Measurements from ENCODE around the gene MYH6. TPM values are rescaled to one million over a fixed set of nuclear protein-coding genes. Genes with fewer than 3 reads are reported as not detected.

The MYH6 gene
- total and polyA plus RNA-seq, 2 of the 13 experiments (the other 11 are each of a cell fraction or from before 2014, with no cell fraction given) = 0.01 TPM; not detected in 1

GRCh38 chr14:23435543-23436326 lies 27.7 kb upstream of the MYH6 start, which contains the start of gene MYH7 (continued):
- peak; percentile 15; the same call in 1 of the 2 replicates for TF ChIP-seq PHF20 (CRISPR knock-in tag; IDR thresholded peaks at IDR 0.05)
- TF ChIP-seq PAF1 (CRISPR knock-in tag; IDR thresholded peaks at IDR 0.05) = no peak
- TF ChIP-seq, protein P1, sequence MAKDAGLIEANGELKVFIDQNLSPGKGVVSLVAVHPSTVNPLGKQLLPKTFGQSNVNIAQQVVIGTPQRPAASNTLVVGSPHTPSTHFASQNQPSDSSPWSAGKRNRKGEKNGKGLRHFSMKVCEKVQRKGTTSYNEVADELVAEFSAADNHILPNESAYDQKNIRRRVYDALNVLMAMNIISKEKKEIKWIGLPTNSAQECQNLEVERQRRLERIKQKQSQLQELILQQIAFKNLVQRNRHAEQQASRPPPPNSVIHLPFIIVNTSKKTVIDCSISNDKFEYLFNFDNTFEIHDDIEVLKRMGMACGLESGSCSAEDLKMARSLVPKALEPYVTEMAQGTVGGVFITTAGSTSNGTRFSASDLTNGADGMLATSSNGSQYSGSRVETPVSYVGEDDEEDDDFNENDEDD (CRISPR knock-in tag; IDR thresholded peaks at IDR 0.05; ENCODE audit: borderline replicate concordance) = no peak
- 0 out of 2 replicates have a peak, but pooled peaks have one; percentile 51 for TF ChIP-seq ZSCAN25 (CRISPR knock-in tag; IDR thresholded peaks at IDR 0.05)
- TF ChIP-seq ZNF576 (CRISPR knock-in tag; IDR thresholded peaks at IDR 0.05) = no peak
- no peak for TF ChIP-seq ZNF264 (CRISPR knock-in tag; IDR thresholded peaks at IDR 0.05)
- TF ChIP-seq, protein P2, sequence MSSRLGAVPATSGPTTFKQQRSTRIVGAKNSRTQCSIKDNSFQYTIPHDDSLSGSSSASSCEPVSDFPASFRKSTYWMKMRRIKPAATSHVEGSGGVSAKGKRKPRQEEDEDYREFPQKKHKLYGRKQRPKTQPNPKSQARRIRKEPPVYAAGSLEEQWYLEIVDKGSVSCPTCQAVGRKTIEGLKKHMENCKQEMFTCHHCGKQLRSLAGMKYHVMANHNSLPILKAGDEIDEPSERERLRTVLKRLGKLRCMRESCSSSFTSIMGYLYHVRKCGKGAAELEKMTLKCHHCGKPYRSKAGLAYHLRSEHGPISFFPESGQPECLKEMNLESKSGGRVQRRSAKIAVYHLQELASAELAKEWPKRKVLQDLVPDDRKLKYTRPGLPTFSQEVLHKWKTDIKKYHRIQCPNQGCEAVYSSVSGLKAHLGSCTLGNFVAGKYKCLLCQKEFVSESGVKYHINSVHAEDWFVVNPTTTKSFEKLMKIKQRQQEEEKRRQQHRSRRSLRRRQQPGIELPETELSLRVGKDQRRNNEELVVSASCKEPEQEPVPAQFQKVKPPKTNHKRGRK (CRISPR knock-in tag; IDR thresholded peaks at IDR 0.05) = no peak
- no peak for TF ChIP-seq ZNF207 (IDR thresholded peaks at IDR 0.05; ENCODE audit: borderline replicate concordance)
- TF ChIP-seq CC2D1A (CRISPR knock-in tag; IDR thresholded peaks at IDR 0.05) = no peak
- TF ChIP-seq ZNF607 (CRISPR knock-in tag; IDR thresholded peaks at IDR 0.05; ENCODE audit: borderline replicate concordance) = no peak
- TF ChIP-seq PHF5A (CRISPR knock-in tag; IDR thresholded peaks at IDR 0.05; ENCODE audit: low read depth, unreplicated experiment) = no peak
- TF ChIP-seq MYC (CRISPR knock-in tag; IDR thresholded peaks at IDR 0.05; ENCODE audit: borderline replicate concordance) = peak; percentile 48; the same call in 1 of the 2 replicates
- TF ChIP-seq, protein P3, sequence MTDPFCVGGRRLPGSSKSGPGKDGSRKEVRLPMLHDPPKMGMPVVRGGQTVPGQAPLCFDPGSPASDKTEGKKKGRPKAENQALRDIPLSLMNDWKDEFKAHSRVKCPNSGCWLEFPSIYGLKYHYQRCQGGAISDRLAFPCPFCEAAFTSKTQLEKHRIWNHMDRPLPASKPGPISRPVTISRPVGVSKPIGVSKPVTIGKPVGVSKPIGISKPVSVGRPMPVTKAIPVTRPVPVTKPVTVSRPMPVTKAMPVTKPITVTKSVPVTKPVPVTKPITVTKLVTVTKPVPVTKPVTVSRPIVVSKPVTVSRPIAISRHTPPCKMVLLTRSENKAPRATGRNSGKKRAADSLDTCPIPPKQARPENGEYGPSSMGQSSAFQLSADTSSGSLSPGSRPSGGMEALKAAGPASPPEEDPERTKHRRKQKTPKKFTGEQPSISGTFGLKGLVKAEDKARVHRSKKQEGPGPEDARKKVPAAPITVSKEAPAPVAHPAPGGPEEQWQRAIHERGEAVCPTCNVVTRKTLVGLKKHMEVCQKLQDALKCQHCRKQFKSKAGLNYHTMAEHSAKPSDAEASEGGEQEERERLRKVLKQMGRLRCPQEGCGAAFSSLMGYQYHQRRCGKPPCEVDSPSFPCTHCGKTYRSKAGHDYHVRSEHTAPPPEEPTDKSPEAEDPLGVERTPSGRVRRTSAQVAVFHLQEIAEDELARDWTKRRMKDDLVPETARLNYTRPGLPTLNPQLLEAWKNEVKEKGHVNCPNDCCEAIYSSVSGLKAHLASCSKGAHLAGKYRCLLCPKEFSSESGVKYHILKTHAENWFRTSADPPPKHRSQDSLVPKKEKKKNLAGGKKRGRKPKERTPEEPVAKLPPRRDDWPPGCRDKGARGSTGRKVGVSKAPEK (CRISPR knock-in tag; IDR thresholded peaks at IDR 0.05; ENCODE audit: borderline replicate concordance) = 0 out of 2 replicates have a peak, but pooled peaks have one; percentile 2
- TF ChIP-seq ZBTB7B (CRISPR knock-in tag; IDR thresholded peaks at IDR 0.05) = peak; percentile 97
- no peak for TF ChIP-seq SMAD9 (CRISPR knock-in tag; IDR thresholded peaks at IDR 0.05)
- 0 out of 2 replicates have a peak, but pooled peaks have one; percentile 25 for TF ChIP-seq NCOA2 (CRISPR knock-in tag; IDR thresholded peaks at IDR 0.05)
- TF ChIP-seq ZFY (CRISPR knock-in tag; IDR thresholded peaks at IDR 0.05) = peak; percentile 51; the same call in 1 of the 2 replicates
- no peak for TF ChIP-seq ZNF546 (CRISPR knock-in tag; conservative IDR thresholded peaks at IDR 0.05)
- TF ChIP-seq, protein P4, sequence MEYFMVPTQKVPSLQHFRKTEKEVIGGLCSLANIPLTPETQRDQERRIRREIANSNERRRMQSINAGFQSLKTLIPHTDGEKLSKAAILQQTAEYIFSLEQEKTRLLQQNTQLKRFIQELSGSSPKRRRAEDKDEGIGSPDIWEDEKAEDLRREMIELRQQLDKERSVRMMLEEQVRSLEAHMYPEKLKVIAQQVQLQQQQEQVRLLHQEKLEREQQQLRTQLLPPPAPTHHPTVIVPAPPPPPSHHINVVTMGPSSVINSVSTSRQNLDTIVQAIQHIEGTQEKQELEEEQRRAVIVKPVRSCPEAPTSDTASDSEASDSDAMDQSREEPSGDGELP (IDR thresholded peaks at IDR 0.05; ENCODE audit: borderline replicate concordance, low read depth) = peak; percentile 84; the same call in 1 of the 2 replicates
- peak; percentile 92 for TF ChIP-seq ZNF564 (CRISPR knock-in tag; IDR thresholded peaks at IDR 0.05)
- TF ChIP-seq ASH2L (IDR thresholded peaks at IDR 0.05; ENCODE audit: insufficient read length, low read depth, low read length) = peak; percentile 87
- TF ChIP-seq KDM3A (CRISPR knock-in tag; IDR thresholded peaks at IDR 0.05; ENCODE audit: low read depth) = no peak
- no peak for TF ChIP-seq ZNF484 (CRISPR knock-in tag; IDR thresholded peaks at IDR 0.05; ENCODE audit: borderline replicate concordance, low read depth)
- no peak for TF ChIP-seq AHR (CRISPR knock-in tag; IDR thresholded peaks at IDR 0.05)
